ENCODE measurements around the gene DLL1.

- TF ChIP-seq POLR2A (IDR thresholded peaks at IDR 0.05; ENCODE audit: low read length) = no peak
- TF ChIP-seq JUNB (IDR thresholded peaks at IDR 0.05) = no peak
- no peak for TF ChIP-seq BHLHE40 (IDR thresholded peaks at IDR 0.05; ENCODE audit: low read depth, low read length)
- no peak for TF ChIP-seq MAZ (IDR thresholded peaks at IDR 0.05; ENCODE audit: borderline replicate concordance, low read depth, low read length)
- TF ChIP-seq, protein P1, sequence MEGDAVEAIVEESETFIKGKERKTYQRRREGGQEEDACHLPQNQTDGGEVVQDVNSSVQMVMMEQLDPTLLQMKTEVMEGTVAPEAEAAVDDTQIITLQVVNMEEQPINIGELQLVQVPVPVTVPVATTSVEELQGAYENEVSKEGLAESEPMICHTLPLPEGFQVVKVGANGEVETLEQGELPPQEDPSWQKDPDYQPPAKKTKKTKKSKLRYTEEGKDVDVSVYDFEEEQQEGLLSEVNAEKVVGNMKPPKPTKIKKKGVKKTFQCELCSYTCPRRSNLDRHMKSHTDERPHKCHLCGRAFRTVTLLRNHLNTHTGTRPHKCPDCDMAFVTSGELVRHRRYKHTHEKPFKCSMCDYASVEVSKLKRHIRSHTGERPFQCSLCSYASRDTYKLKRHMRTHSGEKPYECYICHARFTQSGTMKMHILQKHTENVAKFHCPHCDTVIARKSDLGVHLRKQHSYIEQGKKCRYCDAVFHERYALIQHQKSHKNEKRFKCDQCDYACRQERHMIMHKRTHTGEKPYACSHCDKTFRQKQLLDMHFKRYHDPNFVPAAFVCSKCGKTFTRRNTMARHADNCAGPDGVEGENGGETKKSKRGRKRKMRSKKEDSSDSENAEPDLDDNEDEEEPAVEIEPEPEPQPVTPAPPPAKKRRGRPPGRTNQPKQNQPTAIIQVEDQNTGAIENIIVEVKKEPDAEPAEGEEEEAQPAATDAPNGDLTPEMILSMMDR (IDR thresholded peaks at IDR 0.05) = no peak
- no peak for TF ChIP-seq MAX (IDR thresholded peaks at IDR 0.05)
- no peak for TF ChIP-seq RAD21 (conservative IDR thresholded peaks at IDR 0.05 in 1 of 2, IDR thresholded peaks at IDR 0.05 in 1 of 2)
- no peak for TF ChIP-seq HEYL (CRISPR knock-in tag; IDR thresholded peaks at IDR 0.05)
- TF ChIP-seq CHD4 (IDR thresholded peaks at IDR 0.05; ENCODE audit: borderline replicate concordance) = no peak
- no peak for TF ChIP-seq JUN (IDR thresholded peaks at IDR 0.05)
- TF ChIP-seq, protein P2, sequence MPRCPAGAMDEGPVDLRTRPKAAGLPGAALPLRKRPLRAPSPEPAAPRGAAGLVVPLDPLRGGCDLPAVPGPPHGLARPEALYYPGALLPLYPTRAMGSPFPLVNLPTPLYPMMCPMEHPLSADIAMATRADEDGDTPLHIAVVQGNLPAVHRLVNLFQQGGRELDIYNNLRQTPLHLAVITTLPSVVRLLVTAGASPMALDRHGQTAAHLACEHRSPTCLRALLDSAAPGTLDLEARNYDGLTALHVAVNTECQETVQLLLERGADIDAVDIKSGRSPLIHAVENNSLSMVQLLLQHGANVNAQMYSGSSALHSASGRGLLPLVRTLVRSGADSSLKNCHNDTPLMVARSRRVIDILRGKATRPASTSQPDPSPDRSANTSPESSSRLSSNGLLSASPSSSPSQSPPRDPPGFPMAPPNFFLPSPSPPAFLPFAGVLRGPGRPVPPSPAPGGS (IDR thresholded peaks at IDR 0.05) = no peak
- TF ChIP-seq POLR2AphosphoS2 (conservative IDR thresholded peaks at IDR 0.05; ENCODE audit: low read length) = no peak
- TF ChIP-seq SREBF2 (IDR thresholded peaks at IDR 0.05) = no peak
Measured at GRCh38 chr6:170233286-170234205, 57.3 kb downstream of the DLL1 start.
